ENCODE measurements around the gene ULK3. TPM values are rescaled to one million over a fixed set of nuclear protein-coding genes. Genes with fewer than 3 reads are reported as not detected.

The ULK3 gene
- total RNA-seq, 1 donor from 2014 or later, result 46.5 TPM

DNA sequence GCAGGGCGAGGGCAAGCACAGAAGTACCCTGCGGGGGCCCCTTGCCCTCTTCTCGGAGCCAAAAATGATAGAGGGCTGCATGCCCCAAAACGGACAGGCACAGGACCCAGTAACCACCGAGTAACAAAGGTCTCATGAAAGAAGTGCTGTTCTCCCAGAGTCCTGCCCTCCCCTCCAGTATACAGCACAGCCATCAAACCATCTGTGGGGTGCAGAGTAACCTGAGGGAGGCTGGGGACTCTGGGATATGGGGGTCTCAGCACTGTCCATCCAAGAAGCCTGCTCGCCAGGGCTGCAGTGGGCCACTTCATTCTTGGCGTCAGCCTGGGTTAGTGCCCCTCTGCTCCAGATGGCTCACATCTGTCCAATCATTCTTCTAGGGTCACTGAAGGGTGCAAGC is 6.1 kb downstream of the ULK3 start:
- Mint-ChIP-seq H3K4me3 (ENCODE audit: unreplicated experiment) (no peak overlapping the region), H3K36me3 (ENCODE audit: unreplicated experiment) (no peaks in the 10 kb centered on the region)

DNA sequence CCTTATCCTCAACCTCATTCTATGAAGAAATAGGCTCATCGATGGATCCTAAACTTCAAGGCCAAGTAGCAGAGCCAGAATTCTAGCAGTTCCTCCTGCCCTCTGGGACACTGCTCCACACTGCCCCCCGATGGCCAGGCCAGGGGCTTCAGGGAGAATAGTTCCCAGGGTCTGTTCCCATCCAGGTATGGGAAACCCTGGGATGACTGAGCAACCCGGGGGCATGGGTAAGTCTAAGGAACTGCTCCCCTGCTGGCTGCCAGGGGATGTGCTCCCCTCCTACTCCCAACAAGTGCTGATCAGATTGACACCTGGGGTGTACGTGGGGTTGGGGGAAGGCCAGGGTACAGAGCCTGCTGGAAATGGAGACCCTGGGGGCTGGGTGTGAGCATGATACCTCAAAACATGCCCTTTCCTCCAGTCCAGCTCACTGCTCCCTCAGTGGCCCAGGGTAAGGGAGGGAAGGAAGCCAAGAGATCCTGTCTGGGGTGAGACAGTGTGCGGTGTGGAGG is 7.6 kb downstream of the ULK3 start:
- H3K36me3 Mint-ChIP-seq (ENCODE audit: unreplicated experiment), result no peaks in the 10 kb centered on the region
- peak; percentile 83 for DNase-seq
- no peak overlapping the region for H3K27ac Mint-ChIP-seq (ENCODE audit: unreplicated experiment)
- H3K4me1 Mint-ChIP-seq (ENCODE audit: low read depth, unreplicated experiment), result peaks cover 28% of the 10 kb centered on the region
- H3K4me3 Mint-ChIP-seq (ENCODE audit: unreplicated experiment), result peak overlapping the region; percentile 13
- H3K9me3 Mint-ChIP-seq (ENCODE audit: unreplicated experiment), result peaks cover 4% of the 10 kb centered on the region
- peaks cover 3% of the 10 kb centered on the region for H3K27me3 Mint-ChIP-seq (ENCODE audit: unreplicated experiment)
- TF ChIP-seq, protein P1, sequence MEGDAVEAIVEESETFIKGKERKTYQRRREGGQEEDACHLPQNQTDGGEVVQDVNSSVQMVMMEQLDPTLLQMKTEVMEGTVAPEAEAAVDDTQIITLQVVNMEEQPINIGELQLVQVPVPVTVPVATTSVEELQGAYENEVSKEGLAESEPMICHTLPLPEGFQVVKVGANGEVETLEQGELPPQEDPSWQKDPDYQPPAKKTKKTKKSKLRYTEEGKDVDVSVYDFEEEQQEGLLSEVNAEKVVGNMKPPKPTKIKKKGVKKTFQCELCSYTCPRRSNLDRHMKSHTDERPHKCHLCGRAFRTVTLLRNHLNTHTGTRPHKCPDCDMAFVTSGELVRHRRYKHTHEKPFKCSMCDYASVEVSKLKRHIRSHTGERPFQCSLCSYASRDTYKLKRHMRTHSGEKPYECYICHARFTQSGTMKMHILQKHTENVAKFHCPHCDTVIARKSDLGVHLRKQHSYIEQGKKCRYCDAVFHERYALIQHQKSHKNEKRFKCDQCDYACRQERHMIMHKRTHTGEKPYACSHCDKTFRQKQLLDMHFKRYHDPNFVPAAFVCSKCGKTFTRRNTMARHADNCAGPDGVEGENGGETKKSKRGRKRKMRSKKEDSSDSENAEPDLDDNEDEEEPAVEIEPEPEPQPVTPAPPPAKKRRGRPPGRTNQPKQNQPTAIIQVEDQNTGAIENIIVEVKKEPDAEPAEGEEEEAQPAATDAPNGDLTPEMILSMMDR (IDR thresholded peaks at IDR 0.05; ENCODE audit: partially characterized antibody, unreplicated experiment), result peak; percentile 80

More for the DNA sequence above, 6.1 kb downstream of the ULK3 start:
- Mint-ChIP-seq H3K9me3 (ENCODE audit: unreplicated experiment) (peaks cover 6% of the 10 kb centered on the region), H3K27me3 (ENCODE audit: unreplicated experiment) (peaks cover 9% of the 10 kb centered on the region), H3K4me1 (ENCODE audit: low read depth, unreplicated experiment) (peaks cover 22% of the 10 kb centered on the region), H3K27ac (ENCODE audit: unreplicated experiment) (peak overlapping the region; percentile 72)
- TF ChIP-seq, protein P1 (IDR thresholded peaks at IDR 0.05; ENCODE audit: partially characterized antibody, unreplicated experiment), result no peak
- no peak for DNase-seq

DNA sequence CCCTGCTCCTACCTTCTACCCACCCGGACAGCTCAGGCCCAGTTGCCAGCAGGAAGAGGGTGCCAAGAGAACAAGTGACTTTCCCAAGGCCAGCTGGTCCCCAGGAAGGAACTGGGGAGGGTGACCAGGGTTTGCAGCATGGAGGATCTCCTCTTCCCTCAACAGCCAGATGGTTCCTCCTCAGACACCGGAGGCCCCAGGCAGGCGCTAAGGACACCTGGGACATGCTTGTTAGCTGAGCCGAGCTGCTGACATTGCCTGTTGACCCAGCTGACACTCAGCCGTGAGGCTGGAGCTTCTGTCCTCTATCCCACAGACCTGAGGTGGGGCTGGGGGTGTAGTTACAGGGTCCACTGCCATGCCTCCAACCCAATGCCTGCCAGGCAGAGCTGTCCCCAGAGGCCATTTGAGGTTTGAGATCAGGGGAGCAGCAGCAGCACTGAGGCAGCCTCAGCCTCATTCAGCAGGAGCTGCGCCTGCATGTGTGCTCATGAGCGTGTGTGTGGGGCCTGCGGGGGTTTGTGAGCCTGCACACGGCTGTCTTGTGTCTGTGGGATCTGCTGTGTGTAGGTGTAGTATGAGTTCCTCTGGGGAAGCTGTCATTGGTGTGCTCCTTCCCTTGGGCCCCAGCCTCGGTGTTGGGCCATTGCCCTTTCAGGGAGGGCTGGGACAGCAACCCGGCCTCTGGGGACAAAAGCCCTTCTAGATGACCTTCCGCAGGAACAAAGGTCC is 9.4 kb downstream of the ULK3 start:
- Mint-ChIP-seq H3K9me3 (ENCODE audit: unreplicated experiment) (peaks cover 5% of the 10 kb centered on the region), H3K27me3 (ENCODE audit: unreplicated experiment) (peaks cover 3% of the 10 kb centered on the region), H3K36me3 (ENCODE audit: unreplicated experiment) (no peaks in the 10 kb centered on the region), H3K27ac (ENCODE audit: unreplicated experiment) (peak overlapping the region; percentile 52), H3K4me1 (ENCODE audit: low read depth, unreplicated experiment) (peaks cover 37% of the 10 kb centered on the region), H3K4me3 (ENCODE audit: unreplicated experiment) (no peak overlapping the region)
- peak; percentile 48 for DNase-seq
- TF ChIP-seq, protein P1 (IDR thresholded peaks at IDR 0.05; ENCODE audit: partially characterized antibody, unreplicated experiment), result no peak

DNA sequence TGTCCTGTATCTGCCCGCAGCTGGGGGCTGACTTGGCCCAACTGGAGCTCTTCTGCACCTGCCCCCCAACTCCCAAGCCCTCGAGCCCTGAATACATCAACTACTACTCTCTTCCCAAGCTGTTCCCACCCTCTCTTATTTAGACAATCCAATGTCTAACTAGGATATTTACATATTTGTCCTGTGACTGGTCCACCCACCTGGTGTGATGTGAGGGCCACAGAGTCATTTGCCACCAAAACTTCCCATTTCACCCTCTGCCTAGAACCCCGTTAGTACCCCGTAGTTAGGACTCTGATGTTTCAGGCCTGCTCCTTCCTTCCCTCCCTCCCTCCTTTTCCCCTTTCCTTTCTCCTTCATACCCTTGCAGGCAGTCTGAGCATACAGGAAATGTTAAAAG is 10.1 kb downstream of the ULK3 start:
- peaks cover 5% of the 10 kb centered on the region for H3K9me3 Mint-ChIP-seq (ENCODE audit: unreplicated experiment)
- H3K27ac Mint-ChIP-seq (ENCODE audit: unreplicated experiment), result peak overlapping the region; percentile 18
- peak overlapping the region; percentile 47 for H3K4me3 Mint-ChIP-seq (ENCODE audit: unreplicated experiment)
- H3K36me3 Mint-ChIP-seq (ENCODE audit: unreplicated experiment), result no peaks in the 10 kb centered on the region
- H3K4me1 Mint-ChIP-seq (ENCODE audit: low read depth, unreplicated experiment), result peaks cover 42% of the 10 kb centered on the region
- TF ChIP-seq, protein P1 (IDR thresholded peaks at IDR 0.05; ENCODE audit: partially characterized antibody, unreplicated experiment), result no peak
- no peak for DNase-seq
- H3K27me3 Mint-ChIP-seq (ENCODE audit: unreplicated experiment), result peaks cover 3% of the 10 kb centered on the region

DNA sequence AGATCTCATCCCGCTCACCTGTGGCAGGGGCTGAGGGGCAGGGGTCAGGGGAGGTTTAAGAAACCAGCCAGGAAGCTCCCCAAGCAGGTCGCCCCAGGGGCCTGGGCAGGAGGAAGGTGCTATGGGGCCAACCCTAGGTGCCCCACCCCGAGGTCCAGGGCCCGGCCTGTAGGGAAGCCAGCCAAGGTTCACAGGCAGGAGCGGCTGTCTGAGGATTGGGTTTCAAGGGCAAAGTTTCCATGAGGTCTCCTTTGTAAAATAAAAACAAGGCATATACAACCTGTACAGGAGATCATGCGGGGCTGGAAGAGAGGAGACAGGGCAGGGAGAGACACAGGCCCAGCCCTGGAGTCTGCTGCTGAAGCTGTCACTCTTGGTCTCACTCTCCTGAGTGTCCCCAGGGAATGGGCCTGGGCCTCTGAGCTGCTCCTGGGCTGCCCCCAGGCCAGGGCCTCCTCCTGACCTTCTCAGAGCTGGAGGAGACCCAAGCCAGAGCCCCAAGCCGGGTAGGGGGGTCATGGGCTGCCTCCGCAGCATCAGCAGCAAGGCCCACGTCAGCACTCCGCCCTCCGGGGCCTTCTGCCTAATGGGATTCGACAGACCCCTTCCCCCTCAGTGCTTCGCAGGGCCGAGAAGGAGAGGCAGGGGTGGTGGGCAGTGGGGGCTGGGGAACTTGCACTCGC is 11.0 kb downstream of the ULK3 start:
- Mint-ChIP-seq H3K27ac (ENCODE audit: unreplicated experiment) (no peak overlapping the region), H3K4me3 (ENCODE audit: unreplicated experiment) (peak overlapping the region; percentile 30), H3K36me3 (ENCODE audit: unreplicated experiment) (no peaks in the 10 kb centered on the region), H3K4me1 (ENCODE audit: low read depth, unreplicated experiment) (peaks cover 38% of the 10 kb centered on the region), H3K27me3 (ENCODE audit: unreplicated experiment) (peaks cover 3% of the 10 kb centered on the region), H3K9me3 (ENCODE audit: unreplicated experiment) (peaks cover 5% of the 10 kb centered on the region)
- TF ChIP-seq, protein P1 (IDR thresholded peaks at IDR 0.05; ENCODE audit: partially characterized antibody, unreplicated experiment), result no peak
- DNase-seq, result peak; percentile 64
